WTC11 (cell line): Measurements from ENCODE around the gene SPO11. TPM values are rescaled to one million over a fixed set of nuclear protein-coding genes. Genes with fewer than 3 reads are reported as not detected.

Experiments used
- ATAC-seq: fragments of 200-7000 bp; cut with Tn5 transposase; 2 replicates; pipeline ENCODE4 v1.10.0; 2021; ENCODE audit warnings: mild to moderate bottlenecking, moderate library complexity
- CTCF ChIA-PET: fragments of 300-600 bp; sonication (Branson Sonifier 250); formaldehyde crosslinking; loops from one replicate; lab custom pipeline; 2021; ENCODE audit warnings: antibody characterized with exemption; lab: Charles Lee
- POLR2A ChIA-PET: fragments of 350-600 bp; sonication (Branson Sonifier 250); formaldehyde crosslinking; loops from one replicate; lab custom pipeline; 2021; ENCODE audit warnings: antibody characterized with exemption; lab: Charles Lee
- DNase-seq: peaks from one replicate; pipeline ENCODE4 v3.0.0; 2021; ENCODE audit warnings: low spot score
- H3K27ac Mint-ChIP-seq: 2 replicates; pipeline ENCODE4 v1.8.0; 2021; ENCODE audit warnings: mixed read lengths
- H3K27me3 Mint-ChIP-seq: 2 replicates; pipeline ENCODE4 v1.8.0; 2021; ENCODE audit warnings: low read depth, mild to moderate bottlenecking, moderate library complexity, mixed read lengths
- H3K36me3 Mint-ChIP-seq: 2 replicates; pipeline ENCODE4 v1.8.0; 2021; ENCODE audit warnings: mixed read lengths
- H3K4me1 Mint-ChIP-seq: 2 replicates; pipeline ENCODE4 v1.8.0; 2022; ENCODE audit warnings: mixed read lengths
- H3K4me3 Mint-ChIP-seq: 2 replicates; pipeline ENCODE4 v1.8.0; 2021; ENCODE audit warnings: mild to moderate bottlenecking, moderate library complexity, mixed read lengths
- H3K9me3 Mint-ChIP-seq: 2 replicates; pipeline ENCODE4 v1.8.0; 2021; ENCODE audit warnings: mixed read lengths
- CREM ChIP-seq: sonication (generic); formaldehyde crosslinking; IDR thresholded peaks from 2 replicates; pipeline ENCODE4 v1.8.1; 2022; ENCODE audit warnings: mild to moderate bottlenecking, missing genetic modification reagents, moderate library complexity
- EMX1 ChIP-seq: fragments of 250-450 bp; sonication (Bioruptor Pico); IDR thresholded peaks from 2 replicates; pipeline ENCODE4 v1.8.0; 2021; ENCODE audit warnings: mild to moderate bottlenecking
- GABPB1 ChIP-seq: sonication (generic); formaldehyde crosslinking; IDR thresholded peaks from 2 replicates; pipeline ENCODE4 v1.8.1; 2023; ENCODE audit warnings: mild to moderate bottlenecking, missing genetic modification reagents
- JAZF1 ChIP-seq: fragments of 250-450 bp; sonication (Bioruptor Pico); IDR thresholded peaks from 2 replicates; pipeline ENCODE4 v1.9.0; 2021; ENCODE audit warnings: moderate library complexity, mild to moderate bottlenecking, inconsistent platforms
- KAT7 ChIP-seq: sonication (generic); formaldehyde crosslinking; IDR thresholded peaks from 2 replicates; pipeline ENCODE4 v1.8.1; 2023; ENCODE audit warnings: missing genetic modification reagents, mild to moderate bottlenecking, borderline replicate concordance
- MXD4 ChIP-seq: fragments of 250-450 bp; sonication (Bioruptor Pico); IDR thresholded peaks from 2 replicates; pipeline ENCODE4 v1.8.0; 2021; ENCODE audit warnings: mild to moderate bottlenecking, moderate library complexity, borderline replicate concordance
- ZBTB21 ChIP-seq: sonication (generic); formaldehyde crosslinking; IDR thresholded peaks from 2 replicates; pipeline ENCODE4 v1.8.1; 2023; ENCODE audit warnings: mild to moderate bottlenecking, missing genetic modification reagents, borderline replicate concordance
- ZNF121 ChIP-seq: sonication (generic); formaldehyde crosslinking; IDR thresholded peaks from 2 replicates; pipeline ENCODE4 v1.8.0; 2023; ENCODE audit warnings: missing genetic modification reagents
- ZNF671 ChIP-seq: fragments of 250-450 bp; sonication (Bioruptor Pico); IDR thresholded peaks from 2 replicates; pipeline ENCODE4 v1.8.0; 2021; ENCODE audit warnings: mild to moderate bottlenecking
- total RNA-seq: library from RNA; stranded (reverse); gene quantifications from 3 replicates; pipeline ENCODE4 v1.2.3, GENCODE V29; 2021
- TF ChIP-seq, protein P1 (sequence below): sonication (generic); formaldehyde crosslinking; IDR thresholded peaks from 2 replicates; pipeline ENCODE4 v1.8.0; 2023; ENCODE audit warnings: missing genetic modification reagents
- TF ChIP-seq, protein P2 (sequence below): fragments of 250-450 bp; sonication (Bioruptor Pico); IDR thresholded peaks from 2 replicates; pipeline ENCODE4 v1.9.0; 2021; ENCODE audit warnings: mild to moderate bottlenecking, borderline replicate concordance
- TF ChIP-seq, protein P3 (sequence below): sonication (generic); formaldehyde crosslinking; IDR thresholded peaks from 2 replicates; pipeline ENCODE4 v1.8.1; 2022; ENCODE audit warnings: low read depth, missing genetic modification reagents, borderline replicate concordance
- TF ChIP-seq, protein P4 (sequence below): sonication (generic); formaldehyde crosslinking; IDR thresholded peaks from 2 replicates; pipeline ENCODE4 v1.8.1; 2023; ENCODE audit warnings: mild to moderate bottlenecking, missing genetic modification reagents, moderate library complexity
- TF ChIP-seq, protein P5 (sequence below): sonication (generic); formaldehyde crosslinking; IDR thresholded peaks from 2 replicates; pipeline ENCODE4 v1.8.1; 2022; ENCODE audit warnings: mild to moderate bottlenecking, moderate library complexity, missing genetic modification reagents
- TF ChIP-seq, protein P6 (sequence below): sonication (generic); formaldehyde crosslinking; IDR thresholded peaks from 2 replicates; pipeline ENCODE4 v1.8.0; 2023; ENCODE audit warnings: missing genetic modification reagents, mild to moderate bottlenecking, borderline replicate concordance
- TF ChIP-seq, protein P7 (sequence below): fragments of 250-450 bp; sonication (Bioruptor Pico); IDR thresholded peaks from 2 replicates; pipeline ENCODE4 v1.9.0; 2021; ENCODE audit warnings: moderate library complexity, mild to moderate bottlenecking, inconsistent platforms, borderline replicate concordance

The SPO11 gene
- total RNA-seq, 1 experiment from 2014 or later = not detected

DNA sequence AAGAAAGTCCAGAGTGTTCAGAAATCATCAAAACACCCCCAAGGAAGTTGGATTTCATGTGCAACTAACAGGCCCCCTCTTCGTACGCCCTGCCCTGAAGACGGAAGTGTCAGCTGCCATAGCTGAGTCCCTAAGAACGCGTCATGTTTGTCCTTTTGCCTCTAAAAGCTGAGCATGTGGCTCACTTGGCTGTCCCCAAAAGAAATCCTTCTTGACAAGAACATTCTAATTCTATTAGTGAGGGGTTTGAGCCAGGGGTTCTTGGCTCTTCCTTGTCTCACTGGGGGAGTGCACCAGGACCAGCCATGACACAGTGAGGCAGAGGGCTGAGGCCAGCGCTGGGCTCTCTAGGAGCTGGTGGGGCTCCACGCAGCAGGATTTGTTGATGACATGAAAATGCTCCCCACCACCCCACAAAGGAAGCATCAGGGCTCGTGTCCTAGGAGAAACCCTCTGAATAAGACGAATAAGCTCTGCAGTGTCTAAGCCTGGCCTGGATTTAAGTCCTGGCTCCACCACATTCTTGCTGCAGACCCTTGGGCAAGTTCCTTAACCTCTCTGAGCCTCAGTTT lies 20.0 kb upstream of the SPO11 start:
- Mint-ChIP-seq H3K36me3 (no peaks in the 10 kb centered on the region), H3K27ac (no peak overlapping the region), H3K4me1 (no peaks in the 10 kb centered on the region), H3K4me3 (no peak overlapping the region), H3K9me3 (no peaks in the 10 kb centered on the region), H3K27me3 (no peaks in the 10 kb centered on the region; the same call in 1 of the 2 replicates)
- ChIA-PET CTCF (interaction anchor here (1.2 kb wide), 1 partner anchor 27 kb away, joined by 3 read pairs; no protein-coding TSS in a partner anchor), POLR2A (interaction anchor here (1.1 kb wide), 1 partner anchor 89 kb away, joined by 3 read pairs; no protein-coding TSS in a partner anchor)
- no peak for ATAC-seq
- TF ChIP-seq, protein P1, sequence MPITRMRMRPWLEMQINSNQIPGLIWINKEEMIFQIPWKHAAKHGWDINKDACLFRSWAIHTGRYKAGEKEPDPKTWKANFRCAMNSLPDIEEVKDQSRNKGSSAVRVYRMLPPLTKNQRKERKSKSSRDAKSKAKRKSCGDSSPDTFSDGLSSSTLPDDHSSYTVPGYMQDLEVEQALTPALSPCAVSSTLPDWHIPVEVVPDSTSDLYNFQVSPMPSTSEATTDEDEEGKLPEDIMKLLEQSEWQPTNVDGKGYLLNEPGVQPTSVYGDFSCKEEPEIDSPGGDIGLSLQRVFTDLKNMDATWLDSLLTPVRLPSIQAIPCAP (CRISPR knock-in tag) = no peak
- no peak for TF ChIP-seq MXD4 (CRISPR knock-in tag)
- TF ChIP-seq ZNF121 (CRISPR knock-in tag) = no peak
- TF ChIP-seq, protein P2, sequence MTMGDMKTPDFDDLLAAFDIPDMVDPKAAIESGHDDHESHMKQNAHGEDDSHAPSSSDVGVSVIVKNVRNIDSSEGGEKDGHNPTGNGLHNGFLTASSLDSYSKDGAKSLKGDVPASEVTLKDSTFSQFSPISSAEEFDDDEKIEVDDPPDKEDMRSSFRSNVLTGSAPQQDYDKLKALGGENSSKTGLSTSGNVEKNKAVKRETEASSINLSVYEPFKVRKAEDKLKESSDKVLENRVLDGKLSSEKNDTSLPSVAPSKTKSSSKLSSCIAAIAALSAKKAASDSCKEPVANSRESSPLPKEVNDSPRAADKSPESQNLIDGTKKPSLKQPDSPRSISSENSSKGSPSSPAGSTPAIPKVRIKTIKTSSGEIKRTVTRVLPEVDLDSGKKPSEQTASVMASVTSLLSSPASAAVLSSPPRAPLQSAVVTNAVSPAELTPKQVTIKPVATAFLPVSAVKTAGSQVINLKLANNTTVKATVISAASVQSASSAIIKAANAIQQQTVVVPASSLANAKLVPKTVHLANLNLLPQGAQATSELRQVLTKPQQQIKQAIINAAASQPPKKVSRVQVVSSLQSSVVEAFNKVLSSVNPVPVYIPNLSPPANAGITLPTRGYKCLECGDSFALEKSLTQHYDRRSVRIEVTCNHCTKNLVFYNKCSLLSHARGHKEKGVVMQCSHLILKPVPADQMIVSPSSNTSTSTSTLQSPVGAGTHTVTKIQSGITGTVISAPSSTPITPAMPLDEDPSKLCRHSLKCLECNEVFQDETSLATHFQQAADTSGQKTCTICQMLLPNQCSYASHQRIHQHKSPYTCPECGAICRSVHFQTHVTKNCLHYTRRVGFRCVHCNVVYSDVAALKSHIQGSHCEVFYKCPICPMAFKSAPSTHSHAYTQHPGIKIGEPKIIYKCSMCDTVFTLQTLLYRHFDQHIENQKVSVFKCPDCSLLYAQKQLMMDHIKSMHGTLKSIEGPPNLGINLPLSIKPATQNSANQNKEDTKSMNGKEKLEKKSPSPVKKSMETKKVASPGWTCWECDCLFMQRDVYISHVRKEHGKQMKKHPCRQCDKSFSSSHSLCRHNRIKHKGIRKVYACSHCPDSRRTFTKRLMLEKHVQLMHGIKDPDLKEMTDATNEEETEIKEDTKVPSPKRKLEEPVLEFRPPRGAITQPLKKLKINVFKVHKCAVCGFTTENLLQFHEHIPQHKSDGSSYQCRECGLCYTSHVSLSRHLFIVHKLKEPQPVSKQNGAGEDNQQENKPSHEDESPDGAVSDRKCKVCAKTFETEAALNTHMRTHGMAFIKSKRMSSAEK (CRISPR knock-in tag) = no peak
- TF ChIP-seq GABPB1 (CRISPR knock-in tag) = no peak
- TF ChIP-seq CREM (CRISPR knock-in tag) = no peak
- TF ChIP-seq KAT7 (CRISPR knock-in tag) = no peak
- TF ChIP-seq, protein P3, sequence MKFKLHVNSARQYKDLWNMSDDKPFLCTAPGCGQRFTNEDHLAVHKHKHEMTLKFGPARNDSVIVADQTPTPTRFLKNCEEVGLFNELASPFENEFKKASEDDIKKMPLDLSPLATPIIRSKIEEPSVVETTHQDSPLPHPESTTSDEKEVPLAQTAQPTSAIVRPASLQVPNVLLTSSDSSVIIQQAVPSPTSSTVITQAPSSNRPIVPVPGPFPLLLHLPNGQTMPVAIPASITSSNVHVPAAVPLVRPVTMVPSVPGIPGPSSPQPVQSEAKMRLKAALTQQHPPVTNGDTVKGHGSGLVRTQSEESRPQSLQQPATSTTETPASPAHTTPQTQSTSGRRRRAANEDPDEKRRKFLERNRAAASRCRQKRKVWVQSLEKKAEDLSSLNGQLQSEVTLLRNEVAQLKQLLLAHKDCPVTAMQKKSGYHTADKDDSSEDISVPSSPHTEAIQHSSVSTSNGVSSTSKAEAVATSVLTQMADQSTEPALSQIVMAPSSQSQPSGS (CRISPR knock-in tag) = no peak
- TF ChIP-seq, protein P4, sequence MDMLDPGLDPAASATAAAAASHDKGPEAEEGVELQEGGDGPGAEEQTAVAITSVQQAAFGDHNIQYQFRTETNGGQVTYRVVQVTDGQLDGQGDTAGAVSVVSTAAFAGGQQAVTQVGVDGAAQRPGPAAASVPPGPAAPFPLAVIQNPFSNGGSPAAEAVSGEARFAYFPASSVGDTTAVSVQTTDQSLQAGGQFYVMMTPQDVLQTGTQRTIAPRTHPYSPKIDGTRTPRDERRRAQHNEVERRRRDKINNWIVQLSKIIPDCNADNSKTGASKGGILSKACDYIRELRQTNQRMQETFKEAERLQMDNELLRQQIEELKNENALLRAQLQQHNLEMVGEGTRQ = no peak
- no peak for TF ChIP-seq ZBTB21 (CRISPR knock-in tag)
- TF ChIP-seq, protein P5, sequence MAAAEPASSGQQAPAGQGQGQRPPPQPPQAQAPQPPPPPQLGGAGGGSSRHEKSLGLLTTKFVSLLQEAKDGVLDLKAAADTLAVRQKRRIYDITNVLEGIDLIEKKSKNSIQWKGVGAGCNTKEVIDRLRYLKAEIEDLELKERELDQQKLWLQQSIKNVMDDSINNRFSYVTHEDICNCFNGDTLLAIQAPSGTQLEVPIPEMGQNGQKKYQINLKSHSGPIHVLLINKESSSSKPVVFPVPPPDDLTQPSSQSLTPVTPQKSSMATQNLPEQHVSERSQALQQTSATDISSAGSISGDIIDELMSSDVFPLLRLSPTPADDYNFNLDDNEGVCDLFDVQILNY = no peak
- TF ChIP-seq JAZF1 (CRISPR knock-in tag) = no peak
- no peak for TF ChIP-seq ZNF671
- TF ChIP-seq, protein P6, sequence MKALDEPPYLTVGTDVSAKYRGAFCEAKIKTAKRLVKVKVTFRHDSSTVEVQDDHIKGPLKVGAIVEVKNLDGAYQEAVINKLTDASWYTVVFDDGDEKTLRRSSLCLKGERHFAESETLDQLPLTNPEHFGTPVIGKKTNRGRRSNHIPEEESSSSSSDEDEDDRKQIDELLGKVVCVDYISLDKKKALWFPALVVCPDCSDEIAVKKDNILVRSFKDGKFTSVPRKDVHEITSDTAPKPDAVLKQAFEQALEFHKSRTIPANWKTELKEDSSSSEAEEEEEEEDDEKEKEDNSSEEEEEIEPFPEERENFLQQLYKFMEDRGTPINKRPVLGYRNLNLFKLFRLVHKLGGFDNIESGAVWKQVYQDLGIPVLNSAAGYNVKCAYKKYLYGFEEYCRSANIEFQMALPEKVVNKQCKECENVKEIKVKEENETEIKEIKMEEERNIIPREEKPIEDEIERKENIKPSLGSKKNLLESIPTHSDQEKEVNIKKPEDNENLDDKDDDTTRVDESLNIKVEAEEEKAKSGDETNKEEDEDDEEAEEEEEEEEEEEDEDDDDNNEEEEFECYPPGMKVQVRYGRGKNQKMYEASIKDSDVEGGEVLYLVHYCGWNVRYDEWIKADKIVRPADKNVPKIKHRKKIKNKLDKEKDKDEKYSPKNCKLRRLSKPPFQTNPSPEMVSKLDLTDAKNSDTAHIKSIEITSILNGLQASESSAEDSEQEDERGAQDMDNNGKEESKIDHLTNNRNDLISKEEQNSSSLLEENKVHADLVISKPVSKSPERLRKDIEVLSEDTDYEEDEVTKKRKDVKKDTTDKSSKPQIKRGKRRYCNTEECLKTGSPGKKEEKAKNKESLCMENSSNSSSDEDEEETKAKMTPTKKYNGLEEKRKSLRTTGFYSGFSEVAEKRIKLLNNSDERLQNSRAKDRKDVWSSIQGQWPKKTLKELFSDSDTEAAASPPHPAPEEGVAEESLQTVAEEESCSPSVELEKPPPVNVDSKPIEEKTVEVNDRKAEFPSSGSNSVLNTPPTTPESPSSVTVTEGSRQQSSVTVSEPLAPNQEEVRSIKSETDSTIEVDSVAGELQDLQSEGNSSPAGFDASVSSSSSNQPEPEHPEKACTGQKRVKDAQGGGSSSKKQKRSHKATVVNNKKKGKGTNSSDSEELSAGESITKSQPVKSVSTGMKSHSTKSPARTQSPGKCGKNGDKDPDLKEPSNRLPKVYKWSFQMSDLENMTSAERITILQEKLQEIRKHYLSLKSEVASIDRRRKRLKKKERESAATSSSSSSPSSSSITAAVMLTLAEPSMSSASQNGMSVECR (CRISPR knock-in tag) = no peak
- TF ChIP-seq, protein P7, sequence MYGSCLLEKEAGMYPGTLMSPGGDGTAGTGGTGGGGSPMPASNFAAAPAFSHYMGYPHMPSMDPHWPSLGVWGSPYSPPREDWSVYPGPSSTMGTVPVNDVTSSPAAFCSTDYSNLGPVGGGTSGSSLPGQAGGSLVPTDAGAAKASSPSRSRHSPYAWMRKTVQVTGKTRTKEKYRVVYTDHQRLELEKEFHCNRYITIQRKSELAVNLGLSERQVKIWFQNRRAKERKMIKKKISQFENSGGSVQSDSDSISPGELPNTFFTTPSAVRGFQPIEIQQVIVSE = no peak
- TF ChIP-seq EMX1 (CRISPR knock-in tag) = no peak
- no peak for DNase-seq
